A549 treated with CORT108297 at 1 μM for 4 hours (cell line): ENCODE data around the gene ST6GALNAC6. TPM values are rescaled to one million over a fixed set of nuclear protein-coding genes. Genes with fewer than 3 reads are reported as not detected.

Experiments used
- total RNA-seq: library from RNA; stranded (reverse); fragments of 200-300 nt; extraction: Qiagen RNA extraction; gene quantifications from 5 replicates; pipeline ENCODE4 v1.2.3, GENCODE V29; 2022

ST6GALNAC6 gene
- total RNA-seq = 22.2 to 26.8 TPM (median 23.4 TPM) in 5 replicates

DNA sequence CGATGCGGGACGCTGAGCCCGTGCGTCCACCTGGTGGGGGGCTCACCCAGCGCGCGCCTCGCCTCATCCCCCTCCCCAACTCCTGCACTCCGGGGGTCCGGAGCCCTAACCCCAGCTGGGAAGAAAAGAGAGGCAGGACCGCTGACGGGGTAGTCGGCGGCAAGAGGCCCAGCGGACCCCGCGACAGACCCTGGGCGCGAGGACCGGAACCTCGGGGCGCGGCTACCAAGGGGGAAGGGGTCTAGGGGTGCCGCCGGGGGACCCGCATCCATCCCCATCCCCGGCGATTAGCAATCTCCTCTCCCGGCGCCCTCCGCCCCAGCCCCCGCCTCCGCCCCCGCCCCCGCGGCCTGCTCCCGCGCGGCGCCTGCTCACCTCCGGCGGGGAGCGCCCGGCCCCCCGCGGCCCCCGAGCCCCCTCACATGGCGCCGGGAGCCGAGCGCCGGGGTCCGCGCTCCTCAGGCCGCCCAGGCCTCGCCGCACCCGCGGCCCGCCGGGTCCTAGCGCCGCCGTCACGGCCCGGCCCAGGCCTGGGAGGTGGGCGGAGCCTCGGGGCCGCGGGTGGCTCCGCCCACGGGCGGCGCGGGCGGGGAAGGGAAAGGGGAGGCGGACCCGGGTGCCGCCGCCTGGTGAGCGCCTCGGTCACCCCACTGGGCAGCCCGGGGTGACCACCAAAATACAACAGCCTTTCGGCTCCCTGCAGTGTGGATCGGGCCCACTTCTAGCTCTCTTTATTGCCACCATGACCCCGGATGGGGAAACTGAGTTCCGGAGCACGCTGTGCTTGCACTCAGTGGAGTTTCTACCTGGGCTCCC, at the start of gene ST6GALNAC6:
ST6GALNAC6 (minus strand) TSS at position 476 of the 816 bp plus-strand sequence. CDS start 1,622 bp downstream, outside the sequence.

GRCh38 chr9:127937388-127938297, 38.2 kb upstream of the ST6GALNAC6 start, which contains the start of gene DPM2:
Gene DPM2, minus strand, starts transcription at chr9:127937854. Its CDS starts 34 bp downstream, at chr9:127937820.

DNA sequence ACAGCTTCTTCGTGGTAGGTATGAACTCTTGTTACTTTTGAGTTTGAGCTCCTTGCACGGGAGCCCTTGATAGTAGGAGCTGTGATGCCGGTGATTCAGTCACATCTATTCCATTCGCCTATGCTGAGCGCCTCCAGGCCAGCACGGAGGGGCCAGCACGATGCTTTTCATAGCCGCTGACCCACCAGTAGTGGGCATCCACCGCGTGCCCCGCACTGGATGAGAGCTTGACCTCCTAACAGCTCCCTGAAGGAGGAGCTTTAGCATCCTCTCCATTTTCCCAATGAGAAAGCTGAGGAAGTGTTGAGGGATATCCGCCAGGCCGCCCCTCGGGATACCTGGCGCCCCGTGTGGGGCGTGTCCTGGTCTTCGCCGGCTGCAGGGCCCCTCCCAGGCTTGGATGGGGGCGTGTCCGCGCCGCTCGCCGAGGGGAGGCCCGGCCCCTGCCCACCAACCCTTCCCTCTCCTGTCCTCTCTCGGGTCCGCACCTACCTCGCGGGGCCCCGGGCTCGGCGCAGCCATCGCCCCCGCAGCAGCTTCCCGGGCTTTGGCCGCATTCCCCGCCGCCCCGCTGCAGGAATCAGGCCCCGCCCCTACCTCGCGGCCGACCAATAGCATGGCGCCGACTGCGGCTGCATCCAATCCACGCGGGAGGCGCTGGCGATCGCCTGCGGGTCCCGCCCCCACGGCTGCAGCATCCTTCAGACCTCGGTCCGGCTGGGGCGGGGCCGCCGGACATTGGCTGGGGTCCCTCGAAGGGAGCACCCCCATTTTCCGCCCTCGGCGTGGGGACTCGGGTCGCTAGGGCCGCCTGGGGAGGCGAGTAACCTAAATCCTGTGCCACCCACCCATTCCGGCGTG, 31.1 kb upstream of the ST6GALNAC6 start, which contains the start of gene PIP5KL1:
PIP5KL1 (minus strand) TSS at position 547 of the 861 bp plus-strand sequence; CDS start at position 522, 25 bp downstream.

GRCh38 chr9:127916720-127917581, 17.5 kb upstream of the ST6GALNAC6 start, which contains the start of gene ST6GALNAC4:
Gene ST6GALNAC4, minus strand, starts transcription at chr9:127917041. Its CDS starts 622 bp downstream, at chr9:127916419.

DNA sequence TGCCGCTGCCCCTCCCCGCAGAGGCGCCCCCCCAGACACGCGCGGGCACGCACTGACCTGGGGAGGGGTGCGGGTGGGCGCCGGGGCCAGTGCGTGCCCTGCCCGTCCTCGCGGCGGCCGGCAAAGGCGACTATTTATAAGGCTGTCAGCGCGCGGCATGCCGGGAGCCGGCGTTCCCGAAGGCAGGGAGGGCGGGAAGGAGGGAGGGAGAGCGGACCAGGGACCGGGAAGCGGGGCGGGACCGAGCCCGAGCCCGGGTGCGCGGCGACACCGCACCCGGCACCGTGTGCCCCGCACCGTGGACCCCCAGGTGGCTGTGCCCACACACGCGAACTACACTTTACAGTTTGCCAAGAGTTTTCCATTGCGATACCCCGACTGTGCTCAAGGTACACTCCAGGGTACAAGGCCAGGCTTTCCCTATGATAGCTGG, 21.8 kb downstream of the ST6GALNAC6 start, which contains the start of gene AK1:
AK1 (minus strand) TSS at position 110 of the 433 bp plus-strand sequence. CDS start 3,058 bp downstream, outside the sequence.

GRCh38 chr9:127854184-127854806, 45.1 kb downstream of the ST6GALNAC6 start, which contains the start of gene ENG:
Gene ENG, minus strand, starts transcription at chr9:127854658. Its CDS starts 303 bp downstream, at chr9:127854355.

Other genes starting within 250 kb of the ST6GALNAC6 start
- 0.04 to 0.07 TPM (median 0.06 TPM) in 3 of 5 replicates, not detected in the others for gene CFAP157, start 192.6 kb downstream of the ST6GALNAC6 start, total RNA-seq
- 10.3 to 20.0 TPM (median 18.9 TPM) in 5 replicates for gene PTRH1, start 183.9 kb downstream of the ST6GALNAC6 start, total RNA-seq
- gene TTC16, start 183.5 kb downstream of the ST6GALNAC6 start, total RNA-seq = 0.02 to 0.05 TPM in 2 of 5 replicates, not detected in the others
- gene TOR2A, start 164.3 kb downstream of the ST6GALNAC6 start, total RNA-seq = 10.5 to 15.4 TPM (median 15.1 TPM) in 5 replicates
- 0.06 to 0.36 TPM (median 0.06 TPM) in 5 replicates for gene SH2D3C, start 120.9 kb downstream of the ST6GALNAC6 start, total RNA-seq
- gene CDK9, start 113.6 kb downstream of the ST6GALNAC6 start, total RNA-seq = 40.9 to 50.5 TPM (median 49.4 TPM) in 5 replicates
- gene FPGS, start 96.7 kb downstream of the ST6GALNAC6 start, total RNA-seq = 44.8 to 56.7 TPM (median 49.2 TPM) in 5 replicates
- gene ENG, start 44.9 kb downstream of the ST6GALNAC6 start, total RNA-seq = 0.15 to 0.17 TPM (median 0.17 TPM) in 5 replicates
- gene AK1, start 21.9 kb downstream of the ST6GALNAC6 start, total RNA-seq = 40.1 to 83.3 TPM (median 73.5 TPM) in 5 replicates
- 14.0 to 24.2 TPM (median 22.2 TPM) in 5 replicates for gene ST6GALNAC4, start 17.4 kb upstream of the ST6GALNAC6 start, total RNA-seq
- 1.4 to 2.4 TPM (median 2.3 TPM) in 5 replicates for gene PIP5KL1, start 31.2 kb upstream of the ST6GALNAC6 start, total RNA-seq
- gene DPM2, start 38.3 kb upstream of the ST6GALNAC6 start, total RNA-seq = 39.5 to 48.4 TPM (median 45.7 TPM) in 5 replicates
- 50.6 to 81.0 TPM (median 63.1 TPM) in 5 replicates for gene EEIG1, start 81.4 kb upstream of the ST6GALNAC6 start, total RNA-seq
- 5.1 to 7.5 TPM (median 7.2 TPM) in 5 replicates for gene NAIF1, start 167.7 kb upstream of the ST6GALNAC6 start, total RNA-seq
- 7.0 to 9.2 TPM (median 7.7 TPM) in 5 replicates for gene SLC25A25, start 168.6 kb upstream of the ST6GALNAC6 start, total RNA-seq
- gene PTGES2, start 228.1 kb upstream of the ST6GALNAC6 start, total RNA-seq = 76.5 to 104 TPM (median 94.8 TPM) in 5 replicates
- 2.8 to 6.5 TPM (median 3.4 TPM) in 5 replicates for gene LCN2, start 249.8 kb upstream of the ST6GALNAC6 start, total RNA-seq